K562 (cell line): ENCODE data around the gene FBXW9. TPM values are rescaled to one million over a fixed set of nuclear protein-coding genes. Genes with fewer than 3 reads are reported as not detected.

ENCODE experiments used
- BACH1 ChIP-seq: fragments of 200-800 bp; sonication (Bioruptor generic); IDR thresholded peaks from 2 replicates; pipeline ENCODE4 v1.6.1; 2016; ENCODE audit warnings: missing genetic modification characterization, missing compliant biosample characterization
- BCL6 ChIP-seq: fragments of 250-450 bp; sonication (Bioruptor Pico); IDR thresholded peaks from 2 replicates; pipeline ENCODE4 v1.4.0; 2020
- COPS2 ChIP-seq: fragments of 450-650 bp; conservative IDR thresholded peaks from 2 replicates; pipeline ENCODE4 v1.6.1; 2016; ENCODE audit warnings: mild to moderate bottlenecking, moderate library complexity
- FOXA1 ChIP-seq: fragments of 450-650 bp; IDR thresholded peaks from 2 replicates; pipeline ENCODE4 v1.6.1; 2016; ENCODE audit warnings: mild to moderate bottlenecking, borderline replicate concordance
- MTA3 ChIP-seq: fragments of 450-650 bp; formaldehyde crosslinking; IDR thresholded peaks from 2 replicates; pipeline ENCODE4 v1.6.1; 2017; ENCODE audit warnings: mild to moderate bottlenecking, borderline replicate concordance
- NRF1 ChIP-seq, 2 experiments: fragments of 450-650 bp; IDR thresholded peaks in 1 of 2; conservative IDR thresholded peaks in 1 of 2; 2 replicates each; pipeline ENCODE4 v1.6.1; 2014; ENCODE audit warnings: mild to moderate bottlenecking in 2 of 2
- POLR2AphosphoS2 ChIP-seq: IDR thresholded peaks from 2 replicates; pipeline ENCODE4 v1.6.1; 2012; ENCODE audit warnings: low read length, improper control_type of control experiment
- PRPF4 ChIP-seq: fragments of 200-400 bp; formaldehyde crosslinking; IDR thresholded peaks from one replicate; pipeline ENCODE4 v1.6.1; 2017; ENCODE audit warnings: low read length, low read depth, mild to moderate bottlenecking; ENCODE audit not compliant: insufficient read depth, poor library complexity, severe bottlenecking
- SAFB ChIP-seq: fragments of 200-400 bp; formaldehyde crosslinking; IDR thresholded peaks from 2 replicates; pipeline ENCODE4 v1.6.1; 2017; ENCODE audit warnings: low read depth, low read length, borderline replicate concordance
- SAP30 ChIP-seq: fragments of 200-600 bp; sonication (generic); IDR thresholded peaks from 2 replicates; pipeline ENCODE4 v1.6.1; 2012; ENCODE audit warnings: borderline replicate concordance, low read depth, mild to moderate bottlenecking, moderate library complexity, low read length, control low read depth, inconsistent platforms; ENCODE audit not compliant: insufficient read depth, poor library complexity, severe bottlenecking
- SOX6 ChIP-seq: fragments of 450-650 bp; IDR thresholded peaks from 2 replicates; pipeline ENCODE4 v1.6.1; 2014; ENCODE audit warnings: mild to moderate bottlenecking
- STAT5B ChIP-seq: fragments of 250-450 bp; sonication (Bioruptor Pico); IDR thresholded peaks from 2 replicates; pipeline ENCODE4 v1.8.0; 2021; ENCODE audit warnings: mild to moderate bottlenecking, inconsistent platforms
- ZBED1 ChIP-seq: IDR thresholded peaks from 2 replicates; pipeline ENCODE4 v1.6.1; 2014
- ZNF184 ChIP-seq: sonication (generic); formaldehyde crosslinking; IDR thresholded peaks from 2 replicates; pipeline ENCODE4 v1.5.0; 2020; ENCODE audit warnings: missing genetic modification reagents
- ZNF316 ChIP-seq: fragments of 450-650 bp; IDR thresholded peaks from 2 replicates; pipeline ENCODE4 v1.6.1; 2016
- ZNF507 ChIP-seq: conservative IDR thresholded peaks from 2 replicates; pipeline ENCODE4 v1.6.1; 2017; ENCODE audit warnings: missing genetic modification characterization, missing compliant biosample characterization
- polyA plus RNA-seq, 8 experiments: library from polyadenylated mRNA; depleted of rRNA in 4 of 8; stranded (reverse) in 5 of 8; unstranded in 3 of 8; fragments of >200 nt; fragmentation: Nextera tagmentation in 2 of 8; fragmentation: Illumina TruSeq in 1 of 8; extraction: Ambion mirVana in 2 of 8; extraction: Trizol in 1 of 8; gene quantifications; 2 replicates each; pipeline versions ENCODE4 v1.2.1 to v1.2.3, GENCODE V29; 2011 to 2014; ENCODE audit warnings: inconsistent platforms in 1 of 8, missing spikeins in 1 of 8
- total RNA-seq, 7 experiments: library from RNA; depleted of rRNA in 6 of 7; stranded (reverse); fragments of >200 nt in 6 of 7; fragmentation: Illumina TruSeq in 2 of 7; extraction: Trizol in 2 of 7; gene quantifications; 2 replicates each; pipeline versions ENCODE4 v1.2.1 to v1.2.3, GENCODE V29; 2011 to 2021; ENCODE audit warnings: low replicate concordance in 1 of 7
- TF ChIP-seq, protein P1 (sequence below): fragments of 250-450 bp; sonication (Bioruptor Pico); IDR thresholded peaks from 2 replicates; pipeline ENCODE4 v1.5.1; 2021; ENCODE audit warnings: mild to moderate bottlenecking
- TF ChIP-seq, protein P2 (sequence below): sonication (generic); formaldehyde crosslinking; IDR thresholded peaks from 2 replicates; pipeline ENCODE4 v1.8.1; 2023; ENCODE audit warnings: mild to moderate bottlenecking, missing genetic modification reagents
- TF ChIP-seq, protein P3 (sequence below): fragments of 250-450 bp; sonication (Bioruptor Pico); IDR thresholded peaks from 2 replicates; pipeline ENCODE4 v1.5.0; 2020; ENCODE audit warnings: mild to moderate bottlenecking, borderline replicate concordance

FBXW9 gene
- total and polyA plus RNA-seq, 9 of the 15 experiments (the other 6 are each of a cell fraction or from before 2014, with no cell fraction given): 0.23 to 21.7 (median 6.2) TPM

DNA sequence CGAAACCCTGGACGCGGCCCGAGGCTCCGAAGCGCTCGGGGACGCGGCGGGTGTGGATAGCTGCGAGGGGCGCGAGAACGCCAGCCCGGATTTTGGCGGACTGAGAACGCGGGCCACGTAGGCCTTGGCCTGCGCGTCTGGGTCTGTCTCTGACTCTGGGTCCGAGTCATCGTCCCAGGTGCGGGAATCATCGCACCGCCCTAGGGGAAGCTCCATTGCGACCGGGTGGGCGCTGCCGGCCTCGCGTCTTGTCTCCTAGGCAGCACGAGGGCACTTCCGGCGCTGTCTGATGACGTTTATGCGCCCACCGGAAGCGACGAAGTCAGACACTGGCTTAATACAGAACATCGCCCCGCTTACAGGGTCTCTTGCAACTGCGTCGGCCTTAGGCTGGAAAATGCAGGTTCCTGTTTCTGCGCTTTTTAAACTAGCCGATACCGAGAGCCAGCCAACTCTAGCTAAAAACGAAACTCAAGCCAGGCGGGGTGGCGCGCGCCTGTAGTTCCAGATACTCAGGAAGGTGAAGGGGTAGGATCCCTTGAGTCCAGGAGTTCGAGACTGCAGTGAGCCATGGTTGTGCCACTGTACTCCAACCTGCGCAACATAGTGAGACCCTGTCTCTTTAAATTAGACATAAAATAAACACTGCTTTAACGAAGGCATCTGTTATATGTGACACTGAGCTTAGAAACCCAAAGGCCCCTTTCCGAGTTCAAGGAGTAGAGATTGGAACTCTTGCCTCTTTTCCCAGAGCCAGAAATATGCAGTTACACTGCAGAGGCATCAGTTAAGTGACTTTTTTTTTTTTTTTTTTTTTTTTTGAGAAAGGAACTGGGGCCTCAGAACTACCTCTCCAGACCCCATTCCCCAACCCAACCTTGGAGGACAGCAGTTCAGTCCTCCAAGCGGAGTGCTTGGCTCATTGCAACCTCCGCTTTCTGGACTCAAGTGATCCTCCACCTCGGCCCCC, at the start of gene FBXW9 (continued):
- peak; percentile 58 to 70; a peak in 3 of 4 replicates for TF ChIP-seq NRF1 (conservative IDR thresholded peaks at IDR 0.05 in 1 of 2, IDR thresholded peaks at IDR 0.05 in 1 of 2)
- no peak for TF ChIP-seq ZNF316
- no peak for TF ChIP-seq BCL6
- no peak for TF ChIP-seq COPS2
- TF ChIP-seq, protein P1, sequence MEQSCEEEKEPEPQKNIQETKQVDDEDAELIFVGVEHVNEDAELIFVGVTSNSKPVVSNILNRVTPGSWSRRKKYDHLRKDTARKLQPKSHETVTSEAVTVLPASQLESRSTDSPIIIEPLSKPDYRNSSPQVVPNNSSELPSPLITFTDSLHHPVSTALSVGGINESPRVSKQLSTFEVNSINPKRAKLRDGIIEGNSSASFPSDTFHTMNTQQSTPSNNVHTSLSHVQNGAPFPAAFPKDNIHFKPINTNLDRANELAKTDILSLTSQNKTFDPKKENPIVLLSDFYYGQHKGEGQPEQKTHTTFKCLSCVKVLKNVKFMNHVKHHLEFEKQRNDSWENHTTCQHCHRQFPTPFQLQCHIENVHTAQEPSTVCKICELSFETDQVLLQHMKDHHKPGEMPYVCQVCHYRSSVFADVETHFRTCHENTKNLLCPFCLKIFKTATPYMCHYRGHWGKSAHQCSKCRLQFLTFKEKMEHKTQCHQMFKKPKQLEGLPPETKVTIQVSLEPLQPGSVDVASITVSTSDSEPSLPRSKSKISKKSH (CRISPR knock-in tag): no peak
- TF ChIP-seq FOXA1: no peak
- TF ChIP-seq SAFB: no peak
- 0 out of 2 replicates have a peak, but pooled peaks have one; percentile 20 for TF ChIP-seq SOX6
- no peak for TF ChIP-seq PRPF4
- TF ChIP-seq BACH1: no peak
- TF ChIP-seq STAT5B (CRISPR knock-in tag): no peak
- TF ChIP-seq, protein P2, sequence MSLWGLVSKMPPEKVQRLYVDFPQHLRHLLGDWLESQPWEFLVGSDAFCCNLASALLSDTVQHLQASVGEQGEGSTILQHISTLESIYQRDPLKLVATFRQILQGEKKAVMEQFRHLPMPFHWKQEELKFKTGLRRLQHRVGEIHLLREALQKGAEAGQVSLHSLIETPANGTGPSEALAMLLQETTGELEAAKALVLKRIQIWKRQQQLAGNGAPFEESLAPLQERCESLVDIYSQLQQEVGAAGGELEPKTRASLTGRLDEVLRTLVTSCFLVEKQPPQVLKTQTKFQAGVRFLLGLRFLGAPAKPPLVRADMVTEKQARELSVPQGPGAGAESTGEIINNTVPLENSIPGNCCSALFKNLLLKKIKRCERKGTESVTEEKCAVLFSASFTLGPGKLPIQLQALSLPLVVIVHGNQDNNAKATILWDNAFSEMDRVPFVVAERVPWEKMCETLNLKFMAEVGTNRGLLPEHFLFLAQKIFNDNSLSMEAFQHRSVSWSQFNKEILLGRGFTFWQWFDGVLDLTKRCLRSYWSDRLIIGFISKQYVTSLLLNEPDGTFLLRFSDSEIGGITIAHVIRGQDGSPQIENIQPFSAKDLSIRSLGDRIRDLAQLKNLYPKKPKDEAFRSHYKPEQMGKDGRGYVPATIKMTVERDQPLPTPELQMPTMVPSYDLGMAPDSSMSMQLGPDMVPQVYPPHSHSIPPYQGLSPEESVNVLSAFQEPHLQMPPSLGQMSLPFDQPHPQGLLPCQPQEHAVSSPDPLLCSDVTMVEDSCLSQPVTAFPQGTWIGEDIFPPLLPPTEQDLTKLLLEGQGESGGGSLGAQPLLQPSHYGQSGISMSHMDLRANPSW (CRISPR knock-in tag): no peak
- no peak for TF ChIP-seq MTA3
- TF ChIP-seq SAP30: peak; percentile 99
- TF ChIP-seq POLR2AphosphoS2: peak; percentile 97
- TF ChIP-seq ZNF184: no peak
- TF ChIP-seq, protein P3, sequence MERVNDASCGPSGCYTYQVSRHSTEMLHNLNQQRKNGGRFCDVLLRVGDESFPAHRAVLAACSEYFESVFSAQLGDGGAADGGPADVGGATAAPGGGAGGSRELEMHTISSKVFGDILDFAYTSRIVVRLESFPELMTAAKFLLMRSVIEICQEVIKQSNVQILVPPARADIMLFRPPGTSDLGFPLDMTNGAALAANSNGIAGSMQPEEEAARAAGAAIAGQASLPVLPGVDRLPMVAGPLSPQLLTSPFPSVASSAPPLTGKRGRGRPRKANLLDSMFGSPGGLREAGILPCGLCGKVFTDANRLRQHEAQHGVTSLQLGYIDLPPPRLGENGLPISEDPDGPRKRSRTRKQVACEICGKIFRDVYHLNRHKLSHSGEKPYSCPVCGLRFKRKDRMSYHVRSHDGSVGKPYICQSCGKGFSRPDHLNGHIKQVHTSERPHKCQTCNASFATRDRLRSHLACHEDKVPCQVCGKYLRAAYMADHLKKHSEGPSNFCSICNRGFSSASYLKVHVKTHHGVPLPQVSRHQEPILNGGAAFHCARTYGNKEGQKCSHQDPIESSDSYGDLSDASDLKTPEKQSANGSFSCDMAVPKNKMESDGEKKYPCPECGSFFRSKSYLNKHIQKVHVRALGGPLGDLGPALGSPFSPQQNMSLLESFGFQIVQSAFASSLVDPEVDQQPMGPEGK (CRISPR knock-in tag): no peak
- TF ChIP-seq ZNF507: no peak
- TF ChIP-seq ZBED1: no peak
